ENCODE data around the gene C11orf65.

C11orf65 gene

GRCh38 chr11:108467091-108467823 lies at the start of gene C11orf65:
C11orf65 (minus strand) TSS chr11:108467529; CDS start chr11:108461559, 5,970 bp downstream.
- peak; percentile 89 for DNase-seq

GRCh38 chr11:108516125-108516524 lies 48.8 kb upstream of the C11orf65 start:
- no peak for DNase-seq

GRCh38 chr11:108512708-108513107 lies 45.4 kb upstream of the C11orf65 start:
- no peak for DNase-seq

- no peak for DNase-seq
Observed at GRCh38 chr11:108511851-108512474, 44.6 kb upstream of the C11orf65 start.

GRCh38 chr11:108508653-108509593 lies 41.6 kb upstream of the C11orf65 start:
- no peak for DNase-seq

- DNase-seq = no peak
Observed at GRCh38 chr11:108501396-108501795, 34.1 kb upstream of the C11orf65 start.

- DNase-seq = no peak
Observed at GRCh38 chr11:108500721-108501120, 33.4 kb upstream of the C11orf65 start.

GRCh38 chr11:108500169-108500568 lies 32.8 kb upstream of the C11orf65 start:
- DNase-seq = no peak

GRCh38 chr11:108498816-108499408 lies 31.6 kb upstream of the C11orf65 start:
- no peak for DNase-seq

GRCh38 chr11:108498046-108498815 lies 30.9 kb upstream of the C11orf65 start, which contains the start of gene POGLUT3:
POGLUT3 (minus strand) TSS chr11:108498384; CDS start chr11:108498366, 18 bp downstream.
- peak; percentile 54 for DNase-seq

- DNase-seq = peak; percentile 65
Observed at GRCh38 chr11:108497317-108498045, 30.2 kb upstream of the C11orf65 start.

GRCh38 chr11:108496643-108497256 lies 29.4 kb upstream of the C11orf65 start:
- DNase-seq = no peak

- no peak for DNase-seq
Observed at GRCh38 chr11:108495326-108495725, 28.0 kb upstream of the C11orf65 start.

GRCh38 chr11:108494182-108494581 lies 26.9 kb upstream of the C11orf65 start:
- DNase-seq = no peak

- DNase-seq = no peak
Observed at GRCh38 chr11:108491936-108492335, 24.6 kb upstream of the C11orf65 start.

GRCh38 chr11:108486828-108487227 lies 19.5 kb upstream of the C11orf65 start:
- no peak for DNase-seq

GRCh38 chr11:108486331-108486730 lies 19.0 kb upstream of the C11orf65 start:
- DNase-seq = no peak

GRCh38 chr11:108483163-108483562 lies 15.8 kb upstream of the C11orf65 start:
- no peak for DNase-seq

GRCh38 chr11:108474664-108475463 lies 7.5 kb upstream of the C11orf65 start:
- no peak for DNase-seq

- no peak for DNase-seq
Observed at GRCh38 chr11:108472681-108473080, 5.4 kb upstream of the C11orf65 start.
